Glomerular endothelial cell (primary cell): ENCODE results near the gene PRMT1. TPM values are rescaled to one million over a fixed set of nuclear protein-coding genes. Genes with fewer than 3 reads are reported as not detected.

Source experiments
- DNase-seq: peaks from one replicate; pipeline ENCODE4 v3.0.0-alpha.2; 2011; ENCODE audit warnings: low read depth, low spot score; ENCODE audit errors: extremely low read depth
- total RNA-seq: library from RNA; depleted of rRNA; stranded (reverse); fragments of >200 nt; gene quantifications from 2 replicates; pipeline ENCODE4 v1.2.3, GENCODE V29; 2015

Gene PRMT1
- total RNA-seq, 1 donor from 2014 or later = 266 TPM

DNA sequence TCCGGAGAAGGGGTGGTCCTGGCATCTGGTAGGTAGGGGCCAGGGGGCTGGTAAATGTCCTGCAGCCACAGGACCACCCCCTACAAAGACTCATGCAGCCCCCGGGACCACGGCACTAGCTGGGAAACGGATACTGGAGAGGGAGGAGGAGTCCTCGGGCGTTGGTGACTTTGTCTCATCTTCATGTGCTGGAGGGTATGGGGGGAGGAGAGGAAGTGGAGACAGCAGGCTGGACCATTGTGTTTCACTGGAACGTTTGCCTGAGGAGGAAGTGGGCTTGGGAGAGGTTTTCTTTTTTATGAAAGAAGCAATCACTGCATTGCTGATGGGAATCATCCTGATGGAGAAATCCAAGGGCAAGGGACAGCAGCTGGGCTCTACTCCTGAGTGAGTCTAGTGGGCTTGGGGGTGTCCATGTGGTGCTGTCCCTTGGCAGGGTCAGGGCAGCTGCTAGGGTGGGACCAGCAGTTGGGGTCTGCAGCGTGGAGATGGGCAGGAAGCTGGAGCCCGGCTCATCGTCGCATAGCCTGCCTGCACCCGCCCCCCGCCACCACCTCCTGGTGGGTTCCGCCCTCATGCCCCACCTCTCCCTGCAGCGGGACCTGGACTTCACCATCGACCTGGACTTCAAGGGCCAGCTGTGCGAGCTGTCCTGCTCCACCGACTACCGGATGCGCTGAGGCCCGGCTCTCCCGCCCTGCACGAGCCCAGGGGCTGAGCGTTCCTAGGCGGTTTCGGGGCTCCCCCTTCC is 10.7 kb downstream of the PRMT1 start:
- DNase-seq = no peak

DNA sequence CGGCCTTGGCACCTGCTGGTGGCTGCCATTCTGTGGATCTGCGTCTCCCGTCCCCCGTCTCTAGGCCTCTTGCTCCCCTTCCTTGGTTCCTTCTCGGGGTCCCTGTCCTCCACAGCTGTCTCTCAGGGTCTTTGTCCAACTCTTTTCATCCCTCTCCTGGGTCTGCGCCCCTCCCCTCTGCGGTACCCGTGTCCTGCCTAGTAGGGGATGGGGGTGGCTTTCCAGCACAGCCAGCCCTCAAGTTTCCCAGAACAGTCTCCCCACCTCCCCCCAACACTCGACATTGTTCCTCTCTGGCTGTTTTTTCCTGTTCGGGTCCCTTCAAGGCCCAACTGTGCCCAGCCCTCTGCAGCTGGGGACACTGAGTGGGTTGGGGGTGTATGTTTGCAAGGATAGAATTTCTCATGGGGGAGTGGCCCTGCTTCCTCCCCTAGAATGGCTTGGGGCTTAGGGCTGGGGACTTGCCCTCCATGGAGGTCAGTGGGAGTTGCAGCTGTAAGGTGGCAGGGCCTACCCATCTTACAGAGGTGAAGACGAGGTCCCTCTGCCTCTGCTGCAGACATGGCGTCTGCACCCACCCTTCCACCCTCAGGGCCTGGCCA is 11.6 kb downstream of the PRMT1 start:
- no peak for DNase-seq

DNA sequence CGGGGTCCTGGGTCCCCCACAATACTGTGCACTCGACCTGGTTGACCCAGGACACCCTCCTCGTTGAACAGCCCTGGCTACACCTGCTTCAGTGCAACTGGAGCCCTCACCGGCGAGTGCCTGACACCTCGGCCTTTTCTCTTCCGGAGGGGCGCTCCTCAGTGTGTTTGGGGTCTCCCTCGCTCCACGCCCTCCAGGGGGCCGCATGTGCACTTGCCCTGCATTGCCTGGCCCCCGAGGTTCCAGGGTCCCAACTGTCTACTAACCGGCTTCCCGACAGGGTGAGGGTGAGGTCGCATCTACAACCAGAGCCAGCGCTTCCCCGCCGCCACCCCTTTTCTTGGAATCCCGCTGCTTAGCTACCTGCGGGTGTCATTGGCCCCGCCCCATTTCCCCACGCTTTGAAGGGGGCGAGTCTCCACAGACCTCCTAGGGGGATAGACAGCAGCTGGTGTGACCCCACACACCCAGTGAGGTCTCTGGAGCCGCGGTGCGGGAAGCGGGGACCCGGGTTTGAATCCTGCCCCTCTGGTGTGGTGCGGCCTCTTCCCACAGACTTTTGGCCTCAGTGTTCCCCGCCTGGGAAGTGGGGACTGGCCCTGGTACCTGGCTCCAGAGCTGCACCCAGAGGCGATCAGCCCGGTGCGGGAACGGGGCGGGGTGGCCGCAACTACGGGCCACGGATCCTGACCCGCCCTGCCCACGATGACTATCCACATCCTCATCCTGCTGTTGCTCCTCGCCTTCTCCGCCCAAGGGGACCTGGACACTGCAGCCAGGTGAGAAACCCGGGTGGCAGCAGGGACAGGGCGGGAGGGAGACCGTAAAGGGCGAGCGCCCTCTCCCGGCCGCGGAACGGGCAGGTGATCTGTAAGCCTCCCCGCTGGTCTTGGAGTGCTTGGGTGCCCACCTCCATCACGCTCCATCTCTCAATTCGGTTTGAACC is 12.3 kb downstream of the PRMT1 start, which contains the start of gene ADM5:
TSS of gene ADM5 (plus strand) at position 462 of the 946 bp plus-strand sequence. CDS start at position 706, 244 bp downstream.
- DNase-seq = no peak

DNA sequence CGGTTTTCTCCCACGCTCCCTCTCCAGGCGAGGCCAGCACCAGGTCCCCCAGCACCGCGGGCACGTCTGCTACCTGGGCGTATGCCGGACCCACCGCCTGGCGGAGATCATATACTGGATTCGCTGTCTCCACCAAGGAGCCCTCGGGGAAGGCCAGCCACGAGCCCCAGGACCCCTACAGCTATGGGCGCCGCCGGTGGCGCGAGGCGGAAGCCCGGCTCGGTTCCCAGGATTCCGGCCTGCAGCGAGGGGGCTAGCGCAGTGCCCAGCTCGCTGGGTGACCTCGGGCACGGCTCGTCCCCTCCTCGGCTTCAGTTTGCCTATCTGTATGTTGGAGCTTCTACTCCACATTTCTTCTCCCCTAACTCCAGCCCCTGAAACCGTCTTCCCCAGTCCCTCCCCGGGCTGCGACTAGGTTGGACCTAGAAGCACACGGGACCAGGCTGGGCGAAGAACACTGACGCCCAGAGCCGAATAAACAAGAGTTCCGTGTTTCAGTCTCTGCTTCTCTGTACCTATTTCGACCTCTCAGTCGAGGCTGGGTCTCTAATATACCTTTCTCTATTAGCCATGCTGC is 13.1 kb downstream of the PRMT1 start:
- DNase-seq = no peak

DNA sequence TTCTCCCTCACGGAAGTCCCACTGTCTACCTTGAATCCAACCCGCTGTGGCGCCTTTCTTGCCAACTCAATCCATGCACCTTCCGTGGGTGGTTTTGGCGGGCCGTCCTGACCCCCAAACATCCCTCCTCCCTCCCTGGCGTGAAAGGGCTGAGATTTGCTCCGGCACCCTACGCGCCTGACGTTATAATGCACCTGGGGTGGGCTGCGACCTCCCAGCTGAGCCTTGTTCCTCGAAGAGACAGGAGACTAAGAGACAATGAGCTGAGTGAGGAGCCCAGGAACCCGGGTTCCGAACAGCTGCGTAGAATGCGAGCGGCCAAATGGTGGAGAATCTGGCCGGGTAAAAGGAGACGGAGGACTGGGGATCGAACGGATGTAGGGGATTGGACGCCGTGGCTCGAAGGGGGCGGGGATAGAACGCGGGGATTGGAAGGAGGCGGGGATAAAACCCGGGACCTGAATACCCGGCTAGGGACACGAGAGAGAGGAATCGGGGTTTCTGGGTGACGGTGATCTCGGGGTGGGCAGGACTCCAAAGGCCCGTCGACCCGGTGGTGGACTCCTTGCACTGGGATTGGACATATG is 13.7 kb downstream of the PRMT1 start, which contains the start of gene CPT1C:
TSS of gene CPT1C (plus strand) at position 461 of the 587 bp plus-strand sequence. CDS start 1,137 bp downstream, outside the sequence.
- DNase-seq = no peak

DNA sequence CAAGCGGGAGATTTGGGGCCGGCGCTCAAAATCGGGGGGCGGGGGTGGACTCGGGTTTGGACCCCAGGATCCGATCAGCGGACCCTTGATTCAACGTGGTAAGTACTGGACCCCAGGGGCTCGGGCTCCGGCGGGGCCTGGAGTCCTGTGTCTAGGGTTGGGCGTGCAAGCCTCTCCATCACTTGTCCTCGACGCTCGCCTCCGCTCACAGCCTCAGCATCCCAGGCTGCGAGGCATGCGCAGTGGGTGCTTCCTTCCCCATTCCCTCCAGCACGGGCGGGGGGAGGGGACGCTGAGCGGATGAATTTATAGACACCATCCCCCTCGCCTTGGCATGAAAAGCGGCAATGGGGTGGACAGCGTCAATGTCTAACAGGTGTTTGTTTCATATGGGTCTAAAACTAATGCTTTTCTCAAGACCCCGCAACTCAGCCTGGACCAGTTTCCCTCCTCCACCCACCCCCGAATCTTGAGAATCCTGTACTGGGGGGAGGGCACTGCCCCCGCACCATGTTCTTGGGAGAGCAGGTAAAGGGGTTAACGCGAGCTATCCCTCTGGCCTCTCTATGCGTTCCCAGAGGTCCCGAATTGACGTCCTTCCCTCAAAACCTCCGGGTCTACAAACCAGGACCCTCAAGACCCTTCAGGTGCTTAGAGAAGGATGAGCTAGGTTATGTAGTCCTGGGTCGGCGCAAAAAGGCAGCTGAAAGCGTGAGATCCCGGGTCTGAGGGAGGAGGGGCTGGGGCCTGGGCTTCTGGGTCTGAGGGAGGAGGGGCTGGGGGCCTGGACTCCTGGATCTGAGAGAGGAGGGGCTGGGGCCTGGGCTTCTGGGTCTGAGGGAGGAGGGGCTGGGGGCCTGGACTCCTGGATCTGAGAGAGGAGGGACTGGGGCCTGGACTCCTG is 14.4 kb downstream of the PRMT1 start:
- no peak for DNase-seq

DNA sequence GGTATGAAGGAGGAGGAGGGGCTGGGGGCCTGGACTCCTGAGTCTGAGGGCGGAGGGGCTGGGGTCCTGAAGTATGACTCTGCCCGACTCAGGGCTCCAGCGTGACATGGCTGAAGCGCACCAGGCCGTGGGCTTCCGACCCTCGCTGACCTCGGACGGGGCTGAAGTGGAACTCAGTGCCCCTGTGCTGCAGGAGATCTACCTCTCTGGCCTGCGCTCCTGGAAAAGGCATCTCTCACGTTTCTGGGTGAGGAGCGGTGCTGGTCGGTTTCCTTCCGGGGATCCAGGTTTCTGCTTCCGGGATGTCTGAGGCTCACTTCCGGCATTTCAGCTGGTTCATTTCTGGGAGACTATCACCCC is 15.1 kb downstream of the PRMT1 start:
- no peak for DNase-seq

DNA sequence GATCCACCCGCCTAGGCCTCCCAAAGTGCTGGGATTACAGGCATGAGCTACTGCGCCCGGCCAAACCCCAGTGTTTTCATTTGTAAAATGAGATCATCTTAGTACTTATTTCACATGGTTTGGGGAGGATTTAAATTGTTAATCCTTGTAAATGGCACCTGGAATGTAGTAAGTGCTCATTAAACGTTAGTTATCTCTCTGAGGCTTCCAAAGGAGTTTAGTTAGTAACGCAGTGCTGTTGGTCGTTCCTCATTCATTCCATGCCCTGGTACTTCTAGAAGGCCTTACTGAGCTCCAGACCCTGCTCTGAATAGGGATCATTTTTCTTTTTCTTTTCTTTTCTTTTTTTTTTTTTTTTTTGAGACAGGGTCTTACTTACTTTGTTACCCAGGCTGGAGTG is 19.0 kb downstream of the PRMT1 start:
- DNase-seq = no peak

DNA sequence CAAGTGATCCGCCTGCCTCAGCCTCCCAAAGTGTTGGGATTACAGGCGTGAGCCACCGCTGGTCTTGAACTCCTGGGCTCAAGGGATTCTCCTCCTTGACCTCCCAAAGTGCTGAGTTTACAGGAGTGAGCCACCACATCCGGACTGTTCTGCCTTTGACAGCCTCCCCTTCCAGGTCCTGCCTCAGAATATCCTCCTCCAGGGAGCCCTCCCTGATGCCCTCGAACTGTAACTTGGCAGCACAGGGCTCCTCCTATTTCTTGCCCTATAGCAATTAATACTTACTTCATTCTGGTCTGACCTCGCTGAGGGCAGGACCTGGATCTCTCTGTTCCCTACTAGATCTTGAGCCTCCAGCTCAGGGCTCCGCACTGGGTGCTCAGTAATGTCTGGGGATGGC is 19.8 kb downstream of the PRMT1 start:
- DNase-seq = no peak

DNA sequence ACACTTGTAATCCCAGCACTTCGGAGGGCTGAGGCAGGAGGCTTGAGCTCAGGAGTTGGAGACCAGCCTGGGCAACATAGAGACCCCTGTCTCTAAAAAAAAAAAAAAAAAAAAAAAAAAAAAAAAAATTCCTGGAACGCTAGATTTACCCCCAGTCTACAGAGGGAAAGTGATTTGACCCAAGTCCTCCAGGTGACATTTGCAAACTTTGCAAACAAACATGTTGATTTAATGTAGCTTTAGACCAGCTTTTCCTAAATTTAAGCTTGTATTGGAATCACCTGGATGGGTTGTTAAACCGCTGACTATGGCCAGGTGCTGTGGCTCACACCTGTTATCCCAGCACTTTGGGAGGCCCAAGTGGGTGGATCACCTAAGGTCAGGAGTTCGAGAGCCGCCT is 22.3 kb downstream of the PRMT1 start:
- no peak for DNase-seq

DNA sequence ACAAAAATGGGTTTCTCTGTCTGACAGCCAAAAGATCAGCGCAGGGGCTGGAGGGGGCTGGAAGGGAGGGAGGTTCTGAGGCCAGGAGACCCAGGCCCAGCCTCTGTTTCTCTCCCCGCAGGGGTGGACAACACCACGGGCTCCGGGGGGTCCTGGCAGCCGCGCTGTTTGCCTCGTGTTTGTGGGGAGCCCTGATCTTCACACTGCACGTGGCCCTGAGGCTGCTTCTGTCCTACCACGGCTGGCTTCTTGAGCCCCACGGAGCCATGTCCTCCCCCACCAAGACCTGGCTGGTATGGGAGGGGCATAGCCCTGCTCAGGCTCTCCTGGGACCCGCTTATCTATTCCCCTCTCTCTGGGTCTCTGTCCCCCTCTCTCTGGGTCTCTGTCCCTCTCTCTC is 23.5 kb downstream of the PRMT1 start:
- DNase-seq = no peak

DNA sequence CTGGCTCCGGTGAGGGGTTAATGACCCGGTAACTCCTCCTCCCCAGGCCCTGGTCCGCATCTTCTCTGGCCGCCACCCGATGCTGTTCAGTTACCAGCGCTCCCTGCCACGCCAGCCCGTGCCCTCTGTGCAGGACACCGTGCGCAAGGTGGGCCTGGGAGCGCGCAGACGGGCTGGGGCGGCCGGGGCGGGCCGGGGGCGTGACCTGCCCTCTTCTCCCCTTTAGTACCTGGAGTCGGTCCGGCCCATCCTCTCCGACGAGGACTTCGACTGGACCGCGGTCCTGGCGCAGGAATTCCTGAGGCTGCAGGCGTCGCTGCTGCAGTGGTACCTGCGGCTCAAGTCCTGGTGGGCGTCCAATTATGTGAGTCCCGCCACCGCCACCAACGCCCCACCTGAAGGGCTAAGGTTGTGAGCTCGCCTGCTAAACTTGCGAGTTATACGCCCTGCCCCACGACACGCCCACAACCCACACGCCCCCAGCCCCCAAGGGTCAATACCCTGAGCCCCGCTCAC is 24.3 kb downstream of the PRMT1 start:
- no peak for DNase-seq

DNA sequence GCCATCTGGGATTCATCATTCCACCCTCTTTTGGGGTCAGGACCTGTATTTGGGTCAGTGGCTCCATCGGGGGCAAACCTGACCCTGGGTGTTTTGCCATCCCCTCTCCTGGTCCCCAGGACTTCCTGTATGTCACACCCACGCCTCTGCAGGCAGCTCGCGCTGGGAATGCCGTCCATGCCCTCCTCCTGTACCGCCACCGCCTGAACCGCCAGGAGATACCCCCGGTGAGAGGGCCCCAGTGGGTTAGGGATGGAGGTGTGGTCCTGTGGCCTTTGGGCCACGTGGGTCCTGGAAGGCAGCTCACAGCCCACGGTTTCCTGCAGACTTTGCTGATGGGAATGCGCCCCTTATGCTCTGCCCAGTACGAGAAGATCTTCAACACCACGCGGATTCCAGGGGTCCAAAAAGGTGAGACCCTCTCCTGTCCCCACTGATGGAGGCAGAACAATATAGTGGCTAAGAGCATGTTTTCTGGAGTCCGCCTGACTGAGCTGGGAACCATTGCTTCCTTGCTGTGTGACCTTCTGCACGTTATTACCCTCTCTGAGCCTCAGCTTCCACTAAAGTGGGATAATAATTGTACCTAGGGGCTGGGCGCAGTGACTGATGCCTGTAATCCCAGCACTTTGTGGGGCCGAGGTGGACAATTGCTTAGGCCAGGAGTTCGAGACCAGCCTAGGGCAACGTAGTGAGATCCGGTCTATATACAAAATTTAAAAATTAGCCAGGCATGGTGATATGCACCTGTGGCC is 28.0 kb downstream of the PRMT1 start:
- DNase-seq = no peak

DNA sequence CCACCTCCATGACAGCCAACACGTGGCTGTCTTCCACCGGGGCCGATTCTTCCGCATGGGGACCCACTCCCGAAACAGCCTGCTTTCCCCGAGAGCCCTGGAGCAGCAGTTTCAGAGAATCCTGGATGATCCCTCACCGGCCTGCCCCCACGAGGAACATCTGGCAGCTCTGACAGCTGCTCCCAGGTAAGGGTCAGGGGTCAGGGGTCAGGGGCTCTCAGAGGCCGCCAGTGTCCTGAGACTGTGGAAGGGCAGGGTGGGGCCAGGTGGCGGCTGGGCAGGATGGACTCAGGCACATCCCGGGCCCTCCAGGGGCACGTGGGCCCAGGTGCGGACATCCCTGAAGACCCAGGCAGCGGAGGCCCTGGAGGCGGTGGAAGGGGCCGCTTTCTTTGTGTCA is 28.8 kb downstream of the PRMT1 start:
- no peak for DNase-seq

DNA sequence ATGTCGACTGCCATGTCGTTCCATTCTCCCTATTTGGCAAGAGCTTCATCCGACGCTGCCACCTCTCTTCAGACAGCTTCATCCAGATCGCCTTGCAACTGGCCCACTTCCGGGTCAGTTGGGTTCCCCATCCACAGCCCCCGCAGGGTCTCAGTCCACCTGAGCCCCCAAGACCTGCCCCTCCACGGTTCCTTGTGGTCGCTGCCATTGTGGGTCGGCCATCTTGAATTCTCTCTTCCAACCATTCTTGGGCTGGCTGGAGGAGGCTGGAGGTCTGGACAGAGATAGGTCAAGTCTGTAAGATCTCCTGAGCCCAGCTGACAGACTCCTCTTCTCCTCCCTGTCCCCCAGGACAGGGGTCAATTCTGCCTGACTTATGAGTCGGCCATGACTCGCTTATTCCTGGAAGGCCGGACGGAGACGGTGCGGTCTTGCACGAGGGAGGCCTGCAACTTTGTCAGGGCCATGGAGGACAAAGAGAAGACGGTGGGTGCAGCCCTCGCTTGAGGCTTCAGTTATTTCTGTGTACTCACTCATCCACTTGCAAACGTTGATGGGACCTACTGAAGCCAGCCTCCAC is 33.4 kb downstream of the PRMT1 start:
- DNase-seq = no peak

DNA sequence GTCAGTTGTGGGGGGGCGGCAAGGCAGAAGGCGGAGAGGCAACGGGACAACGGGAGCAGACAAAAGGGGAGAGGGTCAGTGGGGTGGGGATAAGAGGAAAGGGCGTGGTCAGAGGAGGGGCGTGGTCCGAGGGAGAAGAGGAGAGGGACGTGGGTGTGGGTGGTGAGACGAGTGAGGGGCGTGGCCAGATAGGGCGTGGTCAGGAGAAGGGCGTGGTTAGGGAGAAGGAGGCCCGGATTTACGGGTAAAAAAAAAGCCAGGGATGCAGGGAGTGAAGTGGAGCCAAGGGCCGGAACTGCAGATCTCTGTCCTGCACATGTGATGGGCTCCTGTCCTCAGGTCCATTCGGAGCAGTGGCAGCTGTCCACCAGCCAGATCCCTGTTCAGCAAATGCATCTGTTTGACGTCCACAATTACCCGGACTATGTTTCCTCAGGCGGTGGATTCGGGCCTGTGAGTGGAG is 35.4 kb downstream of the PRMT1 start:
- DNase-seq = no peak

DNA sequence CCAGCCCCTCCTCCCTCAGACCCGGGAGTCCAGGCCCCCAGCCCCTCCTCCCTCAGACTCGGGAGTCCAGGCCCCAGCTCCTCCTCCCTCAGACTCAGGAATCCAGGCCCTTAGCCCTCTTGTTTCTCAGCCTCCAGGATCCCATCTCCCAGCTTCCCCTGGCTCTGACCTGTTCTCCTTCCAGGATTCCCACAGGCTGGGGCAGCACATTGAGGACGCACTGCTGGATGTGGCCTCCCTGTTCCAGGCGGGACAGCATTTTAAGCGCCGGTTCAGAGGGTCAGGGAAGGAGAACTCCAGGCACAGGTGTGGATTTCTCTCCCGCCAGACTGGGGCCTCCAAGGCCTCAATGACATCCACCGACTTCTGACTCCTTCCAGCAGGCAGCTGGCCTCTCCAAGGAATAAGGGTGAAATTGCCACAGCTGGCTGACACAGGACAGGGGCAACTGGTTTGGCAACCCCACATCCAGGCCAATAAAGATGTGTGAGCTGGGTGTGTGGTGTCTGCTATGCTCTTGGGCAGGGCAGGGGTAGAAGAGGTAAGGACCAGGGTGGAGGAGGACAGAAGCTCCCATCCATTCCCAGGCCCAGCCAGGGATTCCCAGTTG is 36.3 kb downstream of the PRMT1 start:
- no peak for DNase-seq

DNA sequence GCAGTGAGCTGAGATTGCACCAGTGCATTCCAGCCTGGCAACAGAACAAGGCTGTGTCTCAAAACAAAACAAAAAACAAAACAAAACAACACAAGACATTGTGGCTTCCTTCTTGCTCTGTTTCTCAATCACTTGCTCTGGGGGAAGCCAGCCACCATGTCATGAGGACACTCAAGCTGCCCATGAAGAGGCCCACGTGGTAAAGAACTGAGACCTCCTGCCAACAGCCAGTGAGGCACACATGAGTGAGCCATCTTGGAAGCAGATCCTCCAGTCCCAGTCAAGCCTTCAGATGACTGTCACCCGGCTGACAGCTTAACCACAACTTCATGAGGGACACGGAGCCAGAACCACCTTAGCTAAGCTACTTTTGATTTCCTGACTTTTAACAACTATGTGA is 39.1 kb downstream of the PRMT1 start:
- DNase-seq = no peak
